Measurements from ENCODE around the gene CACNG6. TPM values are rescaled to one million over a fixed set of nuclear protein-coding genes. Genes with fewer than 3 reads are reported as not detected.

The CACNG6 gene
- total RNA-seq, 1 experiment from 2014 or later, result not detected

DNA sequence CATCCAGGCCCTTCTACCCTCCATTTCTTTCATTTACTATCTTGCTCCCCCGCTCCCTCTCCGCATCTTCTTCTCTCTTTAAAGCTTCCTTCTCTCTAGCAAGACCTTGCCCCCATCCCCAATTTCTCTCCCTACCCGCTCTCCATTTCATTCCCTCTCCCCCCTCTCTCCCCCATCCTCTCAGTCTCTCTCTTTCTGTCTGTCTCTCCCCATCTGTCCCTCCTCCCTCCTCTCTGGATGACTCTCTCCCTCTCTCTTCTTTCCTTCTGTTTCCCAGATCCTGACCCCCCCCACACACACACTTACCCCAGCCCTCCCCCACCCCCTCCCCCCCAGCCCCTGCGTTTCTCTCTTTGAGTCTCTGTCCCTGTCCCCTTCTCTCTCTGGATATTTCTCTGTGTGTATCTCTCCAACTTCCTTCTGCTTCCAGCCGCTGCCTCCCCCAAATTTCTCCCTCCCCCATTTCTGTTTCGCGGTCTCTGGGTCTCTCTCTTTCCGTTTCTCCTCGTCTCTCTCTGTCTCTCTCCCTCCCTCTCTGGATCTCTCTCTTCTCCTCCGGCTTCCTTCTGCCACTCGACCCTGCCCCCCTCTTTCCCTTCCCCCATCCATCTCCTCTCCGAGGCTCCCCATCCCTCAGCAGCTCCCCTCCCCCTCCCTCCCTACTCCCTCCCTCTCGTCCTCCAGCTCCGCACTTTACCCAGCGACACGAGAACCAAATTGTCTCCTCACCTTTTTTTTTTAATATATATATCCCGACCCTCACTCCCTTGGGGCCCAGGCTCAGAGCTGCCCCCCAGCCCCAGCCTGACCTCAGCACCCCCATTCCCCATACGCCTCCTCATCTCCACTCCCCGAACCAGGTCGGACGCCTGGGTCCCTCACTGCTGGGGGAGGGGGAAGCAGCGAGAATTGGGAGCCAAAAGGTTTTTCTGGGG, 32.3 kb upstream of the CACNG6 start:
- intact Hi-C loops (cut with micrococcal nuclease), result no loop called here
- DNase-seq, result no peak
- POLR2A ChIA-PET (ENCODE audit: unreplicated experiment), result no interaction called here
- Histone ChIP-seq H2AFZ (ENCODE audit: low read length) (no peak overlapping the region), H3K9me3 (ENCODE audit: low read length) (no peaks in the 10 kb centered on the region), H3K4me2 (ENCODE audit: low read length) (no peak overlapping the region), H3K9me2 (replicated peaks; ENCODE audit: low read length) (no peaks in the 10 kb centered on the region), H3K27ac (ENCODE audit: low read length) (no peak overlapping the region), H3K4me3 (ENCODE audit: low read length) (no peak overlapping the region), H4K20me1 (ENCODE audit: low read length) (no peaks in the 10 kb centered on the region), H3K79me2 (ENCODE audit: low read length) (no peaks in the 10 kb centered on the region), H3K27me3 (ENCODE audit: low read length) (peaks cover 79% of the 10 kb centered on the region), H3K9ac (ENCODE audit: low read length) (no peak overlapping the region), H3K36me3 (ENCODE audit: low read depth, low read length) (no peaks in the 10 kb centered on the region), H3K4me1 (ENCODE audit: insufficient read depth, low read length) (peaks cover 5% of the 10 kb centered on the region; the same call in 1 of the 2 replicates), H3F3A (ENCODE audit: low read length, unreplicated experiment) (no peaks in the 10 kb centered on the region)
- TF ChIP-seq EZH2phosphoT487 (IDR thresholded peaks at IDR 0.05; ENCODE audit: borderline replicate concordance, low read length) (no peak), EZH2 (IDR thresholded peaks at IDR 0.05; ENCODE audit: low read length, unreplicated experiment) (no peak)
- no peak for ATAC-seq
- CTCF ChIA-PET, result no interaction called here
- BruUV-seq (replicated peaks), result no TSS peak

DNA sequence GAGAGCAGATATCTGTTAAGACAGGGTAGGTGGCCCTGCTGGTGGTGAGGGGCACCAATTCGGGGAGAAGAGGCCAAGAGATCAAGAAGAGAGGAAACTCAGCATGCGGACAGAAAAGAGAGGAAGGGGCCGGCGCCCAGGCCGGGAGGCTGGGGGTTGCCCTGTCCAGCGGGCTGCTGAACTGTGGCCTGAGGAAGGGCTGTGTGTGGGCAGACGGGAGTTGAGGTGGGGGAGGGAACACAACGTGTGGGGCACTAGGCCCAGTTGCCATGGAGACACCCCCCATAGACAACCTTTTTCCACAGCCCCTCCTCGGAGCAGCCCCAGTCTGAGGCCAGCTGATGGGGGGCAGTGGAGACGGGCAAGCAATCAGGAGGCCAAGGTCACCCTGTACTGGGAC, 31.2 kb upstream of the CACNG6 start:
- ATAC-seq, result no peak
- peaks cover 83% of the 10 kb centered on the region for H3K27me3 ChIP-seq (ENCODE audit: low read length)
- TF ChIP-seq, protein P1, sequence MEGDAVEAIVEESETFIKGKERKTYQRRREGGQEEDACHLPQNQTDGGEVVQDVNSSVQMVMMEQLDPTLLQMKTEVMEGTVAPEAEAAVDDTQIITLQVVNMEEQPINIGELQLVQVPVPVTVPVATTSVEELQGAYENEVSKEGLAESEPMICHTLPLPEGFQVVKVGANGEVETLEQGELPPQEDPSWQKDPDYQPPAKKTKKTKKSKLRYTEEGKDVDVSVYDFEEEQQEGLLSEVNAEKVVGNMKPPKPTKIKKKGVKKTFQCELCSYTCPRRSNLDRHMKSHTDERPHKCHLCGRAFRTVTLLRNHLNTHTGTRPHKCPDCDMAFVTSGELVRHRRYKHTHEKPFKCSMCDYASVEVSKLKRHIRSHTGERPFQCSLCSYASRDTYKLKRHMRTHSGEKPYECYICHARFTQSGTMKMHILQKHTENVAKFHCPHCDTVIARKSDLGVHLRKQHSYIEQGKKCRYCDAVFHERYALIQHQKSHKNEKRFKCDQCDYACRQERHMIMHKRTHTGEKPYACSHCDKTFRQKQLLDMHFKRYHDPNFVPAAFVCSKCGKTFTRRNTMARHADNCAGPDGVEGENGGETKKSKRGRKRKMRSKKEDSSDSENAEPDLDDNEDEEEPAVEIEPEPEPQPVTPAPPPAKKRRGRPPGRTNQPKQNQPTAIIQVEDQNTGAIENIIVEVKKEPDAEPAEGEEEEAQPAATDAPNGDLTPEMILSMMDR (conservative IDR thresholded peaks at IDR 0.05; ENCODE audit: low read depth, low read length), result no peak
- no peak for TF ChIP-seq EZH2 (IDR thresholded peaks at IDR 0.05; ENCODE audit: low read length, unreplicated experiment)
- no peak for TF ChIP-seq EZH2phosphoT487 (IDR thresholded peaks at IDR 0.05; ENCODE audit: borderline replicate concordance, low read length)
- intact Hi-C loops (cut with micrococcal nuclease), result no loop called here
- no peaks in the 10 kb centered on the region for H4K20me1 ChIP-seq (ENCODE audit: low read length)
- no peak overlapping the region for H2AFZ ChIP-seq (ENCODE audit: low read length)
- no peak for DNase-seq
- no peaks in the 10 kb centered on the region for H3K36me3 ChIP-seq (ENCODE audit: low read depth, low read length)
- no peaks in the 10 kb centered on the region for H3F3A ChIP-seq (ENCODE audit: low read length, unreplicated experiment)
- no peak overlapping the region for H3K27ac ChIP-seq (ENCODE audit: low read length)
- no peak overlapping the region for H3K4me3 ChIP-seq (ENCODE audit: low read length)
- no peak overlapping the region for H3K4me2 ChIP-seq (ENCODE audit: low read length)
- BruUV-seq (replicated peaks), result no TSS peak
- H3K9me3 ChIP-seq (ENCODE audit: low read length), result no peaks in the 10 kb centered on the region
- H3K9ac ChIP-seq (ENCODE audit: low read length), result no peak overlapping the region
- ChIA-PET POLR2A (ENCODE audit: unreplicated experiment) (interaction anchor here (0.6 kb wide), 1 partner anchor 70 kb away, joined by 8 read pairs; no protein-coding TSS in a partner anchor), CTCF (no interaction called here)
- peaks cover 5% of the 10 kb centered on the region; the same call in 1 of the 2 replicates for H3K4me1 ChIP-seq (ENCODE audit: insufficient read depth, low read length)
- H3K79me2 ChIP-seq (ENCODE audit: low read length), result no peaks in the 10 kb centered on the region
- H3K9me2 ChIP-seq (replicated peaks; ENCODE audit: low read length), result no peaks in the 10 kb centered on the region

DNA sequence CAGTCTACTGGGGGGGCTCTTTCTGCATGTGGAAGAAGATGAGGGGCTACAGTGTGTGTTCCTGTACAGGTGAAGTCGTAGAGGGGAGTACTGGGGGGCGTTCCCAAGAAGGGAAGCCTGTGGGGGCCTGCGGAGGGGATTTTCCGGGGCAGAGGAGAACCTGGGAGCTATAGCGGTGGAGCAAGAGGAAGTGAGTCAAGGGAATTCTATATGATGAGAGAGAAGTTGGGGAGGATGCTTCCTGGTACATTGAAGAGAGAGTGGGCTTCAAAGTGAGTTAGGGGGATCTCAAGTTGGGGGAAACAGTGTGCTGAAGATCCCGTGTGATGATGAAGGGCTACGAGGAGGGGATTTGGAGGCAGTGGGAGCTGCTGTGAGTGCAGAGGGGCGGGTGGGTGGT, 30.6 kb upstream of the CACNG6 start:
- Histone ChIP-seq H3K27me3 (ENCODE audit: low read length) (peaks cover 77% of the 10 kb centered on the region), H3K9me2 (replicated peaks; ENCODE audit: low read length) (no peaks in the 10 kb centered on the region), H3K4me2 (ENCODE audit: low read length) (no peak overlapping the region), H4K20me1 (ENCODE audit: low read length) (no peaks in the 10 kb centered on the region), H3K79me2 (ENCODE audit: low read length) (no peaks in the 10 kb centered on the region), H3K9me3 (ENCODE audit: low read length) (no peaks in the 10 kb centered on the region), H2AFZ (ENCODE audit: low read length) (no peak overlapping the region), H3K4me3 (ENCODE audit: low read length) (no peak overlapping the region), H3K4me1 (ENCODE audit: insufficient read depth, low read length) (peaks cover 5% of the 10 kb centered on the region; the same call in 1 of the 2 replicates), H3K27ac (ENCODE audit: low read length) (no peak overlapping the region), H3K36me3 (ENCODE audit: low read depth, low read length) (no peaks in the 10 kb centered on the region), H3K9ac (ENCODE audit: low read length) (no peak overlapping the region), H3F3A (ENCODE audit: low read length, unreplicated experiment) (no peaks in the 10 kb centered on the region)
- intact Hi-C loops (cut with micrococcal nuclease), result no loop called here
- ATAC-seq (no peak), DNase-seq (no peak)
- ChIA-PET CTCF (no interaction called here), POLR2A (ENCODE audit: unreplicated experiment) (no interaction called here)
- BruUV-seq (replicated peaks), result no TSS peak
- TF ChIP-seq EZH2phosphoT487 (IDR thresholded peaks at IDR 0.05; ENCODE audit: borderline replicate concordance, low read length) (no peak), EZH2 (IDR thresholded peaks at IDR 0.05; ENCODE audit: low read length, unreplicated experiment) (no peak)
- TF ChIP-seq, protein P1 (conservative IDR thresholded peaks at IDR 0.05; ENCODE audit: low read depth, low read length), result no peak
